CD4-positive, alpha-beta T cell (primary cell): ENCODE measurements around the gene SEPHS2. TPM values are rescaled to one million over a fixed set of nuclear protein-coding genes. Genes with fewer than 3 reads are reported as not detected.
"Not testable (repeated sequence)": the region's sequence is repeated elsewhere in the genome, so short reads cannot be mapped to it uniquely, and the experiment has no call there.

Experiments
- ATAC-seq: fragments of 200-7000 bp; cut with Tn5 transposase; one replicate; pipeline ENCODE4 v1.10.0; 2022; ENCODE audit warnings: mild to moderate bottlenecking; ENCODE audit not compliant: poor library complexity
- CTCF ChIA-PET: fragments of 350-600 bp; sonication (Branson Sonifier 250); formaldehyde crosslinking; loops from one replicate; lab custom pipeline; 2021; ENCODE audit warnings: antibody characterized with exemption, inconsistent platforms; lab: Charles Lee
- POLR2A ChIA-PET: fragments of 350-600 bp; sonication (Branson Sonifier 250); formaldehyde crosslinking; loops from one replicate; lab custom pipeline; 2021; ENCODE audit warnings: antibody characterized with exemption, inconsistent platforms; lab: Charles Lee
- DNase-seq, 14 experiments: peaks; one replicate each; pipeline ENCODE4 v3.0.0-alpha.2; 2013 to 2020; ENCODE audit warnings: mixed read lengths in 2 of 14
- H3K27ac ChIP-seq, 2 donors: one replicate each; pipeline versions ENCODE4 v1.5.1 to v1.7.0; 2013; ENCODE audit warnings: low read length in 2 of 2, low read depth in 1 of 2, mild to moderate bottlenecking in 1 of 2
- H3K27me3 ChIP-seq, 2 experiments: 1 replicate in 1 of 2; 2 replicates in 1 of 2; pipeline versions ENCODE4 v1.6.1 to v1.7.0; 2013; ENCODE audit warnings: low read length in 2 of 2, control low read depth in 1 of 2, mild to moderate bottlenecking in 1 of 2, moderate library complexity in 1 of 2; ENCODE audit not compliant: insufficient read depth in 2 of 2, control insufficient read depth in 1 of 2
- H3K36me3 ChIP-seq: one replicate; pipeline ENCODE4 v1.6.1; 2013; ENCODE audit warnings: low read length, control low read depth; ENCODE audit not compliant: insufficient read depth
- H3K4me1 ChIP-seq: one replicate; pipeline ENCODE4 v1.6.1; 2013; ENCODE audit warnings: low read length, control low read depth; ENCODE audit not compliant: insufficient read depth
- H3K4me3 ChIP-seq: one replicate; pipeline ENCODE4 v1.5.1; 2013; ENCODE audit warnings: mild to moderate bottlenecking, low read length, moderate library complexity
- H3K9me3 ChIP-seq, 2 experiments: 1 replicate in 1 of 2; 2 replicates in 1 of 2; pipeline versions ENCODE4 v1.6.1 to v1.7.0; 2013; ENCODE audit warnings: low read length in 2 of 2, mild to moderate bottlenecking in 2 of 2, control low read depth in 1 of 2, moderate library complexity in 1 of 2; ENCODE audit not compliant: control insufficient read depth in 1 of 2, insufficient read depth in 1 of 2
- H3K27ac Mint-ChIP-seq: one replicate; pipeline ENCODE4 v1.8.0; 2020; ENCODE audit warnings: mixed read lengths
- H3K27me3 Mint-ChIP-seq: one replicate; pipeline ENCODE4 v1.8.0; 2021; ENCODE audit warnings: mixed read lengths
- H3K36me3 Mint-ChIP-seq: one replicate; pipeline ENCODE4 v1.8.0; 2021; ENCODE audit warnings: low read depth, mixed read lengths
- H3K4me1 Mint-ChIP-seq: one replicate; pipeline ENCODE4 v1.8.0; 2021; ENCODE audit warnings: low read depth, mixed read lengths
- H3K4me3 Mint-ChIP-seq: one replicate; pipeline ENCODE4 v1.8.0; 2020; ENCODE audit warnings: mild to moderate bottlenecking, mixed read lengths
- H3K9me3 Mint-ChIP-seq: one replicate; pipeline ENCODE4 v1.8.0; 2020; ENCODE audit warnings: mixed read lengths
- intact Hi-C, 2 experiments: fragments of 100-400 bp; cut with DNase I in 1 of 2; cut with micrococcal nuclease in 1 of 2; formaldehyde crosslinking; loops; one replicate each; pipeline versions ENCODE4 v1.15.1 to v1.9.0; 2023 to 2025; cut with DNase I, micrococcal nuclease
- total RNA-seq, 174 experiments: library from RNA in 2 of 174; stranded (reverse) in 2 of 174; gene quantifications; one replicate each; pipeline ENCODE4 v1.2.3 and lab custom pipeline; 2021 to 2026
- TF ChIP-seq, protein P1 (sequence below): fragments of 200-600 bp; IDR thresholded peaks from one replicate; pipeline ENCODE4 v1.8.0; 2022; ENCODE audit warnings: antibody characterized with exemption, mild to moderate bottlenecking

Gene SEPHS2
- total RNA-seq, 2 experiments from 2014 or later: 25.4 to 25.9 TPM

DNA sequence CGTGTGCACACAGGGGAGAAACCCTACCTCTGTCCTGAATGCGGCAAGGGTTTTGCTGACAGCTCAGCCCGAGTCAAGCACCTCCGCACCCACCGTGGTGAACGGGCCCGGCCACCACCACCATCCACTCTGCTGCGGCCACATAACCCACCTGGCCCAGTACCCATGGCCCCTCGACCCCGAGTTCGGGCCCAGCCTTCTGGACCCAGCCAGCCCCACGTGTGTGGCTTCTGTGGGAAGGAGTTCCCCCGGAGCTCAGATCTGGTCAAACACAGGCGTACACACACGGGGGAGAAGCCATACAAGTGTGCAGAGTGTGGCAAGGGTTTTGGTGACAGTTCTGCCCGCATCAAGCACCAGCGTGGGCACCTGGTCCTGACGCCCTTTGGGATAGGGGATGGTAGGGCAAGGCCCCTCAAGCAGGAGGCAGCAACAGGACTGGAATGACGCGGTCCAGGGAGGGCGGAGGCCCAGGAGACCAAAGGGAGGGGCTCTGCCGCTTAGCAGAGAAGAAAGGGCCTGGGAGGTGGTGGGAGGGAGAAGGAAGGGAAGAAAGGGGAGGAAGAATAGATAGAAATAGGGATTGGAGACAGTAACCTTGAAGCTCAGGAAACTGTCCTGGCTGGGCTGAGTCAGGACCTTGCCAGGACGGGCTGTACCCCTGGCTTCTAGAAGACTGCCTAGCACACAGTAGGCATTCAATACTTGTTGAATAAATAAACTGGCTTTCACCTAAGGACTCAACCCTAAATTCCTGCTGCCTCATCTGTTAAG, 46.8 kb downstream of the SEPHS2 start:
- peaks cover 53% of the 10 kb centered on the region for H3K4me1 Mint-ChIP-seq
- POLR2A ChIA-PET: interaction anchor here (9.0 kb wide), 1 partner anchor 18 kb away, joined by 147 read pairs; the partner anchor contains the start of gene SEPTIN1
- H3K4me1 ChIP-seq: peaks cover 55% of the 10 kb centered on the region

DNA sequence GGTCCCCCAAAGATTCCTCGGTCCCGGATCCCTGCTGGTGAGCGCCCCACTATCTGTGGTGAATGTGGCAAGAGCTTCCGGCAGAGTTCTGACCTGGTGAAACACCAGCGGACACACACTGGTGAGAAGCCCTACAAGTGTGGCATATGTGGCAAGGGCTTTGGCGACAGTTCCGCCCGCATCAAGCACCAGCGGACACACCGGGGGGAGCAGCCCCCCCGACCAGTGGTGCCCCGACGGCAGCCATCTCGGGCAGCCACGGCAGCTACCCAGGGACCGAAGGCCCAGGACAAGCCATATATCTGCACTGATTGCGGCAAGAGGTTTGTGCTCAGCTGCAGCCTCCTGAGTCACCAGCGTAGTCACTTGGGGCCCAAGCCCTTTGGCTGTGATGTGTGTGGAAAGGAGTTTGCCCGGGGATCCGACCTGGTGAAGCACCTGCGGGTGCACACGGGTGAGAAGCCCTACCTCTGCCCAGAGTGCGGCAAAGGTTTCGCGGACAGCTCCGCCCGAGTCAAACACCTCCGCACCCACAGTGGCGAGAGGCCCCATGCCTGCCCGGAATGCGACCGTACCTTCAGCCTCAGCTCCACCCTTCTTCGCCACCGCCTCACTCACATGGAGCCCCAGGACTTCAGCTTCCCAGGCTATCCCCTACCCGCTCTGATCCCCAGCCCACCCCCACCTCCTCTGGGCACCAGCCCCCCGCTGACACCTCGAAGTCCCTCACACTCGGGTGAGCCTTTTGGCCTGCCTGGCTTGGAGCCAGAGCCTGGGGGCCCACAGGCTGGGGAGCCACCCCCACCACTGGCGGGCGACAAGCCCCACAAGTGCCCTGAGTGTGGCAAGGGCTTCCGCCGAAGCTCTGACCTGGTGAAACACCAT, 47.7 kb downstream of the SEPHS2 start:
- peaks cover 19% of the 10 kb centered on the region for H3K36me3 ChIP-seq
- CTCF ChIA-PET: interaction anchor here (2.2 kb wide), 1 partner anchor 11 kb away, joined by 7 read pairs; no protein-coding TSS in a partner anchor
- H3K27ac ChIP-seq: no peak overlapping the region
- H3K4me1 ChIP-seq: peaks cover 55% of the 10 kb centered on the region
- H3K27ac Mint-ChIP-seq: no peak overlapping the region
- peaks cover 13% of the 10 kb centered on the region for H3K36me3 Mint-ChIP-seq
- ATAC-seq: no peak
- no peak overlapping the region for H3K4me3 Mint-ChIP-seq
- no peaks in the 10 kb centered on the region for H3K27me3 ChIP-seq
- POLR2A ChIA-PET: interaction anchor here (1.0 to 9.0 kb wide), 2 partner anchors 17 to 27 kb away, joined by 4 to 147 read pairs; partner anchors contain the start of genes SEPTIN1 and TBC1D10B
- H3K4me3 ChIP-seq: no peak overlapping the region
- no peaks in the 10 kb centered on the region for H3K9me3 ChIP-seq
- H3K9me3 Mint-ChIP-seq: no peaks in the 10 kb centered on the region
- H3K4me1 Mint-ChIP-seq: peaks cover 53% of the 10 kb centered on the region
- DNase-seq: no peak
- intact Hi-C loops: no loop called here
- TF ChIP-seq, protein P1, sequence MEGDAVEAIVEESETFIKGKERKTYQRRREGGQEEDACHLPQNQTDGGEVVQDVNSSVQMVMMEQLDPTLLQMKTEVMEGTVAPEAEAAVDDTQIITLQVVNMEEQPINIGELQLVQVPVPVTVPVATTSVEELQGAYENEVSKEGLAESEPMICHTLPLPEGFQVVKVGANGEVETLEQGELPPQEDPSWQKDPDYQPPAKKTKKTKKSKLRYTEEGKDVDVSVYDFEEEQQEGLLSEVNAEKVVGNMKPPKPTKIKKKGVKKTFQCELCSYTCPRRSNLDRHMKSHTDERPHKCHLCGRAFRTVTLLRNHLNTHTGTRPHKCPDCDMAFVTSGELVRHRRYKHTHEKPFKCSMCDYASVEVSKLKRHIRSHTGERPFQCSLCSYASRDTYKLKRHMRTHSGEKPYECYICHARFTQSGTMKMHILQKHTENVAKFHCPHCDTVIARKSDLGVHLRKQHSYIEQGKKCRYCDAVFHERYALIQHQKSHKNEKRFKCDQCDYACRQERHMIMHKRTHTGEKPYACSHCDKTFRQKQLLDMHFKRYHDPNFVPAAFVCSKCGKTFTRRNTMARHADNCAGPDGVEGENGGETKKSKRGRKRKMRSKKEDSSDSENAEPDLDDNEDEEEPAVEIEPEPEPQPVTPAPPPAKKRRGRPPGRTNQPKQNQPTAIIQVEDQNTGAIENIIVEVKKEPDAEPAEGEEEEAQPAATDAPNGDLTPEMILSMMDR: no peak
- no peaks in the 10 kb centered on the region for H3K27me3 Mint-ChIP-seq

More for the DNA sequence above, 46.8 kb downstream of the SEPHS2 start:
- TF ChIP-seq, protein P1: no peak
- H3K4me3 Mint-ChIP-seq: peak overlapping the region; percentile 70
- no peaks in the 10 kb centered on the region for H3K9me3 ChIP-seq
- no peaks in the 10 kb centered on the region for H3K27me3 ChIP-seq
- H3K27me3 Mint-ChIP-seq: no peaks in the 10 kb centered on the region
- peak overlapping the region; percentile 76 for H3K27ac Mint-ChIP-seq
- no peaks in the 10 kb centered on the region for H3K9me3 Mint-ChIP-seq
- intact Hi-C loops: no loop called here
- no peak for DNase-seq
- no peak overlapping the region for H3K4me3 ChIP-seq
- ATAC-seq: no peak
- CTCF ChIA-PET: interaction anchor here (2.2 kb wide), 2 partner anchors 10 to 11 kb away, joined by 7 to 10 read pairs; no protein-coding TSS in a partner anchor
- peaks cover 13% of the 10 kb centered on the region for H3K36me3 Mint-ChIP-seq
- H3K27ac ChIP-seq: no peak overlapping the region
- peaks cover 19% of the 10 kb centered on the region for H3K36me3 ChIP-seq

DNA sequence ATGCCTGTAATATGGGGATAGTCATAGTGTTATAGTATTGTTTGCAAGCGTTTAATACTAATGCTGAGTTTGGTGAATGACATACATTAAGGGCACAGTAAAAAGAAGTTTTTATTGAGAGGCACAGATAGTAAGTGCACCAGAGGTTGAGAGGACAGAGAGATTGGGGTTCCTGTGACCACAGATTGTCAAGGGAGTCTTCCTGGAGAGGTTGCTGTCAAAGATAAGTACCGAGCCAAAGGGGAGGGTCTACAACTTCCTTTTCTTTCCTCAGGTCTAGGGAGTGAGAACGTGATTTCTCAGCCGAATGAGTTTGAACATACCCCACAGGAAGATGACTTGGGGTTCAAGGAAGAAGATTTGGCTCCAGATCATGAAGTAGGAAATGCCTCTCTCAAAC, 48.6 kb downstream of the SEPHS2 start:
- peak overlapping the region; percentile 36 for H3K4me3 Mint-ChIP-seq
- no peak overlapping the region for H3K27ac Mint-ChIP-seq
- intact Hi-C loops: no loop called here
- Histone ChIP-seq H3K4me3 (no peak overlapping the region), H3K27ac (no peak overlapping the region), H3K9me3 (no peaks in the 10 kb centered on the region), H3K36me3 (peaks cover 19% of the 10 kb centered on the region), H3K4me1 (peaks cover 55% of the 10 kb centered on the region), H3K27me3 (no peaks in the 10 kb centered on the region)
- ATAC-seq (no peak), DNase-seq (no peak)
- POLR2A ChIA-PET: interaction anchor here (3.6 to 9.0 kb wide), 2 partner anchors 16 to 21 kb away, joined by 17 to 147 read pairs; partner anchors contain the start of gene SEPTIN1
- H3K9me3 Mint-ChIP-seq: no peaks in the 10 kb centered on the region
- CTCF ChIA-PET: interaction anchor here (2.2 to 2.6 kb wide), 2 partner anchors 12 kb away, joined by 7 to 18 read pairs; no protein-coding TSS in a partner anchor
- no peaks in the 10 kb centered on the region for H3K27me3 Mint-ChIP-seq
- TF ChIP-seq, protein P1: no peak
- peaks cover 53% of the 10 kb centered on the region for H3K4me1 Mint-ChIP-seq
- H3K36me3 Mint-ChIP-seq: peaks cover 13% of the 10 kb centered on the region

DNA sequence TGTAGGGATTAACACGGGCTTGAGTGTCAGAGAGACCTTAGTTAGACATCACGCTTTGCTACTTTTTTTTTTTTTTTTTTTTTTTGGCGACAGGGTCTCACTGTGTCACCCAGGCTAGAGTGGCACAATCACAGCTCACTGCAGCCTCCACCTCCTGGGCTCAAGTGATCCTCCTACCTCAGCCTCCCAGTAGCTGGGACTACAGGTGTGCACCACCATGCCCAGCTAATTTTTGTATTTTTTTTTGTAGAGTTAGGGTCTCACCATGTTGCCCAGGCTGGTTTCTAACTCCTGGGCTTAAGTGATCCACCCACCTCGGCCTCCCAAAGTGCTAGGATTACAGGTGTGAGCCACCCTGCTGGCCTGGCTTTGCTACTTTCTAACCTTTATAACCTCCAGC, 49.0 kb downstream of the SEPHS2 start:
- Mint-ChIP-seq H3K27ac (peak overlapping the region; percentile 34), H3K4me3 (peak overlapping the region; percentile 36), H3K36me3 (peaks cover 13% of the 10 kb centered on the region), H3K4me1 (peaks cover 51% of the 10 kb centered on the region)
- H3K9me3 Mint-ChIP-seq, H3K9me3 ChIP-seq, intact Hi-C loops, DNase-seq, H3K27me3 Mint-ChIP-seq, H3K4me3 ChIP-seq, ATAC-seq, H3K27me3 ChIP-seq, H3K27ac ChIP-seq: not testable (repeated sequence)
- peaks cover 55% of the 10 kb centered on the region for H3K4me1 ChIP-seq
- peaks cover 19% of the 10 kb centered on the region for H3K36me3 ChIP-seq
- ChIA-PET CTCF (interaction anchor here (0.8 to 2.6 kb wide), 2 partner anchors 13 to 14 kb away, joined by 3 to 18 read pairs; partner anchors contain the start of gene SEPTIN1), POLR2A (interaction anchor here (0.9 to 9.0 kb wide), 6 partner anchors 10 to 74 kb away, joined by 3 to 147 read pairs (median 12); partner anchors contain the start of genes SEPTIN1 and ZNF771)
